ENCODE data around the gene RNASEH2A.
A peak's percentile ranks its signal among the peaks of the same experiment; 100 is the strongest.
"Not testable (repeated sequence)": the region's sequence is repeated elsewhere in the genome, so short reads cannot be mapped to it uniquely, and the experiment has no call there.

RNASEH2A gene

DNA sequence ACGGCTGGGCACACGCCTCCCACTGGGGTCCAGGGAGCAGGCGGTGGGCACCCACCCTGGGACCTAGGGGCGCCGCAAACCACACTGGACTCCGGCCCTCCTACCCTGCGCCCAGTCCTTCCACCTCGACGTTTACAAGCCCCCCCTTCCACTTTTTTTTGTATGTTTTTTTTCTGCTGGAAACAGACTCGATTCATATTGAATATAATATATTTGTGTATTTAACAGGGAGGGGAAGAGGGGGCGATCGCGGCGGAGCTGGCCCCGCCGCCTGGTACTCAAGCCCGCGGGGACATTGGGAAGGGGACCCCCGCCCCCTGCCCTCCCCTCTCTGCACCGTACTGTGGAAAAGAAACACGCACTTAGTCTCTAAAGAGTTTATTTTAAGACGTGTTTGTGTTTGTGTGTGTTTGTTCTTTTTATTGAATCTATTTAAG is 13.5 kb upstream of the RNASEH2A start:
- Histone ChIP-seq H3K4me3 (ENCODE audit: low read length) (peak overlapping the region; percentile 47), H3K27me3 (ENCODE audit: insufficient read depth, low read length) (no peaks in the 10 kb centered on the region), H3K36me3 (ENCODE audit: insufficient read depth, low read length) (no peaks in the 10 kb centered on the region), H2AFZ (ENCODE audit: low read depth, low read length) (no peak overlapping the region), H3K4me1 (ENCODE audit: insufficient read depth, low read length) (peaks cover 42% of the 10 kb centered on the region), H3K9me3 (ENCODE audit: low read length) (no peaks in the 10 kb centered on the region)

DNA sequence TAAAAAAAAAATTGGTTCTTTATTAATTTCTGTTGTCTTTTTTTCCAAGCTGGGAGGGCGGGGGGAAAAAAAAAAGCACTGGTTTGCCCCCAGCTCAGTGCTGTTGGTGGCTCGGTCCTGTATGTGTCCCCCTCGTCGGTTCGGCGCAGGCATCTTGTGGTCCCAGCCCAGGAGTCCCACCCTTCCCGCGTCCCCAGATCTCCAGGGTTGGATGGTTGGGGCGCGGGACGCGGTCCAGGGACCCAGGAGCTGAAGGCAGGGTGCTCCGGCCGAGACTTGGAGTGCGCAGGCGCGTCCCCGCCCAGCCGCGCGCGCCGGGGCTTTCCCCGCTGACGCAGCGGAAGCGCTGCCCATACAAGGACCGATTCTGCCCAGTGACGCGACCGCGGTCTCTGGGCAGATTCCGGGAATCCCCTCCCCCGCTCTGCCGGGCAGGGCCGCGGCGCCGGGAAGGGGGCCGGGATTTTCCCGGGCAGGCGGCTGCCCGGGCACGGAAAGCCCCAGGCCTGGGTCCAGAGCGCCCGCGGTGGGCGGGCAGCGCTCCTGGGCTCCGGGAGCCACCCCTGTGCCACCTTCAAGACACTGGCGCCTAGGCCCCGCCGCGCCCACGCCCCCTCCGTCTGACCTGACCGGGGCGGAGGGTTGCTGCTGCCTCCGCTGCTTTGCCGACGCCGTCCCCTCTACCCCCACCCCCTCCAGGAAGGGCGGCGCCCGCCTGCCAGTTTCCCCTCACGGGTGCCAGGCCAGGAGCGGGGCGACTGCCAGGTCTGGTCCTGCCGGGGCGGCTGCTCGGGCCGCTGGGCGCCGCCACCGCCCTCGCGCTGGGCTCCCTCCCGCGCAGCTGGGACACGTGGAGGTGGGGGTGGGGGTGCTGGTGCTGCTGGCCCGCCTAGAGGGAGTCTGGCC is 12.8 kb upstream of the RNASEH2A start:
- H3K9me3 ChIP-seq (ENCODE audit: low read length), result no peaks in the 10 kb centered on the region
- no peak overlapping the region for H2AFZ ChIP-seq (ENCODE audit: low read depth, low read length)
- H3K4me3 ChIP-seq (ENCODE audit: low read length), result peak overlapping the region; percentile 47
- peaks cover under 1% of the 10 kb centered on the region for H3K36me3 ChIP-seq (ENCODE audit: insufficient read depth, low read length)
- H3K4me1 ChIP-seq (ENCODE audit: insufficient read depth, low read length), result peaks cover 38% of the 10 kb centered on the region
- no peaks in the 10 kb centered on the region for H3K27me3 ChIP-seq (ENCODE audit: insufficient read depth, low read length)

DNA sequence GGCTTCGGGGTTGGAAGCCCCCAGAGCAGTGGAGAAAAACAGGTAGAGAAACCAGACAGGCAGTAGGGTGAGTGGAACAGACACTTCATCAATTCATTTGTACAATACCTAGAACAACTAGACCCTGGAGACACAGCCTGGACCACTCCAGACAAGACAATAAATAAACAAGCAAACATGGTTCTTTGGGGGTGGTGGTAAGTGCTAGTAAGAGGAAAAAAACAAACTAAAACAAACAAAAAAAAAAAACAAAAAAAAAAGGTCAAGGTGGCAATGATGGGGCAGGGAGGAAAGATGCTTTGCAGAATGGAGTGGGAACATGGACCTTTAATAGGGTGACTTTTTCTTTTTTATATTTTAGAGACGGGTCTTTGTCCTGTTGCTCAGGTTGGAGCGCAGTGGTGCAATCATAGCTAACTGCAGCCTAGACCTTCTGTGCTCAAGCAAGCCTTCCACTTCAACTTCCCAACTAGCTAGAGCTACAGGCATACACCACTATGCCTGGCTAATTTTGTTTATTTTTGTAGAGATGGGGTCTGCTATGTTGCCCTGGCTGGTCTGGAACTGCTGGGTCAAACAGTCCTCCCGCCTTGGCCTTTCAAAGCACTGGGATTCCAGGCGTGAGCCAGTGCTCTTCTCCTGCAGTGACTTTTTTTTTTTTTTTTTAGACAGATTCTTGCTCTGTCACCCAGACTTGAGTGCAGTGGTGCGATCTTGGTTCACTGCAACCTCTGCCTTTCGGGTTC is 12.0 kb upstream of the RNASEH2A start:
- Histone ChIP-seq H3K4me1 (ENCODE audit: insufficient read depth, low read length) (peaks cover 29% of the 10 kb centered on the region), H3K9me3 (ENCODE audit: low read length) (no peaks in the 10 kb centered on the region), H3K36me3 (ENCODE audit: insufficient read depth, low read length) (peaks cover 5% of the 10 kb centered on the region), H2AFZ (ENCODE audit: low read depth, low read length) (no peak overlapping the region), H3K27me3 (ENCODE audit: insufficient read depth, low read length) (no peaks in the 10 kb centered on the region), H3K4me3 (ENCODE audit: low read length) (peak overlapping the region; percentile 47)

DNA sequence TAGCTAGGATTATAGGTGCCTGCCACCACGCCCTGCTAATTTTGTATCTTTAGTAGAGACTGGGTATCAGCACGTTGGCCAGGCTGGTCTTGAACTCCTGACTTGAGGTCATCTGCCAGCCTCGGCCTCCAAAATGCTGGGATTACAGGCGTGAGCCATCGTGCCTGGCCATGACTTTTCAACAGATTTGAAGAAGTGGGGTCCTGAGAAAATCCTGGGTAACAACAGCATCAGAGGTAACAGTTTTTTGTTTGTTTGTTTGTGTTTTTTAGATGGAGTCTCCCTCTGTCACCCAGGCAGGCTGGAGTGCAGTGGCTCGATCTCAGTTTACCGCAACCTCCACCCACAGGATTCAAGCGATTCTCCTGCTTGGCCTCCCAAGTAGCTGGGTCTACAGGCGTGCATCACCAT is 11.4 kb upstream of the RNASEH2A start:
- Histone ChIP-seq H2AFZ (ENCODE audit: low read depth, low read length) (no peak overlapping the region), H3K9me3 (ENCODE audit: low read length) (no peaks in the 10 kb centered on the region), H3K4me1 (ENCODE audit: insufficient read depth, low read length) (peaks cover 30% of the 10 kb centered on the region), H3K27me3 (ENCODE audit: insufficient read depth, low read length) (no peaks in the 10 kb centered on the region), H3K4me3 (ENCODE audit: low read length) (no peak overlapping the region), H3K36me3 (ENCODE audit: insufficient read depth, low read length) (peaks cover 11% of the 10 kb centered on the region)

DNA sequence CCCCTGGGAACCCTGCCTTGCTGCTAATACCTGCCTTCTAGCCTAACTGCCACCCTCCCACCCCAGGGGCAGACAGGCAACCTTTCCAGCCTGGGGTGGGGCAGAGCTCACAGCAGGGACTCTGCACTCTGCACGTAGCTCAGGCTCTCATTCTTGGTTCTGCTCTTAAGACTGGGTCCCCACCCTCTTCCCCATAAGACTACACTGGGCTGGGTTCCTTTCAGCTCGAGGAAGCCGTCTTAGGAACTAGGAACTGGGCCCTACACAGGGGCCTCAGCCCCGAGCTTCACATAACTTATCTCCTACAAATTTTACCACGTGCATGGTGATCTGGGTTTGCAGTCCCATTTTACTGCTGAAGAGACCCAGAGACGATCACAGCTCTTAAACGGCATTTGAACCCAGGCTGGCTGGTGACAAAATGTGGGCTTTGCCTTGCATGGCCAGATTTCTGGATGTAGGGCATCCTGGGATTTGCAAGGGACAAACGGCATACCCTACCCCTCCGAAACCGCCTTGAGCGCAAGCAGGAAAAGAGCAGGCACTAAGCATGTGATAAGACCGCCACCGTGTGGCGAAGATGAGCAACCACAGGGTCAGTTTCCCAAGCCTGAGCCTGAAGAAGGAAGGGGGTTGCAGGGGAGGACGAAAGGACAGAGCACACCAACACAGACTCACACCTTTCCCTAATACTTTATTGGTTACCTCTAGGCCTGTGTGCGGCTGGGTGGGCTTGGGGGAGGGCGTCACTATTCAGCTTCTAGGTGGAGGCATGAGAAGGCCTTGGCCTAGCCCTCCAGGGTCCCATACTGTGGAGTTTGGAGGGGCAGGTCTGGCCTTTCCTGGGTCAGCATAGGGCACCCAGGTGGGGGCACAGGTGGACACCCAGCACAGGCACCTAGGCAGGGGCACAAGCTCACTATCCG is 10.0 kb upstream of the RNASEH2A start:
- no peak overlapping the region for H2AFZ ChIP-seq (ENCODE audit: low read depth, low read length)
- H3K9me3 ChIP-seq (ENCODE audit: low read length), result no peaks in the 10 kb centered on the region
- H3K4me1 ChIP-seq (ENCODE audit: insufficient read depth, low read length), result peaks cover 31% of the 10 kb centered on the region
- no peak overlapping the region for H3K4me3 ChIP-seq (ENCODE audit: low read length)
- no peaks in the 10 kb centered on the region for H3K27me3 ChIP-seq (ENCODE audit: insufficient read depth, low read length)
- peaks cover 19% of the 10 kb centered on the region for H3K36me3 ChIP-seq (ENCODE audit: insufficient read depth, low read length)

DNA sequence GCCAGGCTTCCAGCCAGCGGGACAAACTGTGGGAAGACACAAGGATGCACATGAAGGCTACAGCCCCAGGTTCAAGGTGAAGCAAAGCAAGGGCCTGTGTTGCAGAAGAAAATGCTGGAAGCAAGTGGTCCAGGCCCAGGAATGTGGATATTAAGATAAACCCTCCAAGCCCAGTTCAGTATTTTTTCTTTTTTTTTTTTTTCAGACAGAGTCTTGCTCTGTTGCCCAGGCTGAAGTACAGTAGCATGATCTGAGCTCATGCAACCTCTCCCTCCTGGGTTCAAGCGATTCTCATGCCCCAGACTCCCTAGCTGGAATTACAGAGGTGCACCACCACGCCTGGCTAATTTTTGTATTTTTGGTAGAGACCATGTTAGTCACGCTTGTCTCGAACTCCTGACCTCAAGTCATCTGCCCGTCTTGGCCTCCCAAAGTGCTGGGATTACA is 9.2 kb upstream of the RNASEH2A start:
- Histone ChIP-seq H3K9me3 (ENCODE audit: low read length) (no peaks in the 10 kb centered on the region), H3K4me1 (ENCODE audit: insufficient read depth, low read length) (peaks cover 32% of the 10 kb centered on the region), H3K4me3 (ENCODE audit: low read length) (no peak overlapping the region), H3K27me3 (ENCODE audit: insufficient read depth, low read length) (no peaks in the 10 kb centered on the region), H3K36me3 (ENCODE audit: insufficient read depth, low read length) (peaks cover 19% of the 10 kb centered on the region), H2AFZ (ENCODE audit: low read depth, low read length) (no peak overlapping the region)

DNA sequence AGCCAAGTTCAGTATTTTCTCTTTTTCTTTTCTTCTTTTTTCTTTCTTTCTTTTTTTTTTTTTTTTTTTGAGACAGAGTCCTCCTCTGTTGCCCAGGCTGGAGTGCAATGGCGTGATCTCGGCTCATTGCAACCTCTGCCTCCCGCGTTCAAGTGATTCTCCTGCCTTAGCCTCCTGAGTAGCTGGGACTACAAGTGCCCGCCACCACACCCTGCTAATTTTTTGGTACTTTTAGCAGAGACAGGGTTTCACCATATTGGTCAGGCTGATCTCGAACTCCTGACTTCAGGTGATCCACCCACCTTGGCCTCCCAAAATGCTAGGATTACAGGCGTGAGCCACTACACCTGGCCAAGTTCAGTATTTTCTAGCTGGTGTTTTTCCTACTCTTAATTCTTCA is 8.8 kb upstream of the RNASEH2A start:
- not testable (repeated sequence) for H3K4me3 ChIP-seq (ENCODE audit: low read length); H2AFZ ChIP-seq (ENCODE audit: low read depth, low read length); H3K9me3 ChIP-seq (ENCODE audit: low read length); H3K27me3 ChIP-seq (ENCODE audit: insufficient read depth, low read length)
- H3K36me3 ChIP-seq (ENCODE audit: insufficient read depth, low read length), result peaks cover 19% of the 10 kb centered on the region
- peaks cover 36% of the 10 kb centered on the region for H3K4me1 ChIP-seq (ENCODE audit: insufficient read depth, low read length)

DNA sequence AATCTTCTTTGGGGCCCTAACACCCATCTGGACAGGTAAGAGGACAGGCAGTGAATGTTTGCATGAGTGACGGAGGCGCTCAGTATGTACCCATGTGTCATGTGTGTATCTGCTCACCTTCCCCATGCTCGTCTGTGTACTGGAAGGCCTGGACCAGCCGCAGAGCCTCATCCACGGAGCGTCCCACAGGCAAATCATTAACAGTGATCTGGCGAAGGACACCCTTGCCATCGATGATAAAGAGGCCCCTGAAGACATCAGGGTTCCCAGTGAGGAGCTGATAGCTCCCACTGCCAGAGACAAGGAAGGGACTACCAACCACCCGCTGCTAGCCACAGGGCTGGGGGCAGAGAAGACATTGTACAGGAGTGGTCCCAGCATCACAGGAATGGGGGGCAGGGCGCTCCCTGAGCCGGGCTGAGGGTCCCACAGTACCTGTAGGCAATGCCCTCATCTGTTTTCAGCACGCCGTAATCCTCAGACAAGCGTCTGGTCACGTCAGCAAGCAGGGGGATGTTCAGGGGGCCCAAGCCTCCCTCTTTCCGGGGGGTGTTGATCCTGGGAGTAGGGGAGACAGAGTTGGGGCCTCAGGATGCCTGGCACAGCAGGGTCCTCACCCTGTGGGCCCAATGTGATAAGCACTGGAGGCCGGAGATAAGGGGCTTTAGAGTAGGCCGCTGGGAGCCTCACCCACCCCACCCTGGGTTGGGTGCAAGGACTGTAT is 6.5 kb upstream of the RNASEH2A start:
- Histone ChIP-seq H3K27me3 (ENCODE audit: insufficient read depth, low read length) (no peaks in the 10 kb centered on the region), H3K4me3 (ENCODE audit: low read length) (peak overlapping the region; percentile 90), H2AFZ (ENCODE audit: low read depth, low read length) (no peak overlapping the region), H3K4me1 (ENCODE audit: insufficient read depth, low read length) (peaks cover 25% of the 10 kb centered on the region), H3K9me3 (ENCODE audit: low read length) (no peaks in the 10 kb centered on the region), H3K36me3 (ENCODE audit: insufficient read depth, low read length) (peaks cover 19% of the 10 kb centered on the region)

DNA sequence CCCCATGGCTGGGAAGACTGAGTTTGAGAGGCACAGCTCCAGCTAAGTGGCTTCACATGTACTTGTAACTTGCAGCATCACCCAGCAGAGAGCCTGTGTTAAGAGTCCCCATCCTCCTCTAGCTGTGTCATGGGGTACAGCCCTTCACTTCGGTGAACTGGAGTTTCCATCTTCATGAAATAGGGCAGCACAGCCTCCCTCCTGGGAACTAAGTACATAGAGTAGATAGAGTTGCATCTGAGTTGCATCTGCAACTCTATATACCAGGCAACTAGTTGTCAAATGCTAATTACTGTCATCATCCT is 6.0 kb upstream of the RNASEH2A start:
- H3K4me3 ChIP-seq (ENCODE audit: low read length), result peak overlapping the region; percentile 90
- no peak overlapping the region for H2AFZ ChIP-seq (ENCODE audit: low read depth, low read length)
- peaks cover 19% of the 10 kb centered on the region for H3K36me3 ChIP-seq (ENCODE audit: insufficient read depth, low read length)
- no peaks in the 10 kb centered on the region for H3K9me3 ChIP-seq (ENCODE audit: low read length)
- H3K27me3 ChIP-seq (ENCODE audit: insufficient read depth, low read length), result no peaks in the 10 kb centered on the region
- H3K4me1 ChIP-seq (ENCODE audit: insufficient read depth, low read length), result peaks cover 25% of the 10 kb centered on the region

DNA sequence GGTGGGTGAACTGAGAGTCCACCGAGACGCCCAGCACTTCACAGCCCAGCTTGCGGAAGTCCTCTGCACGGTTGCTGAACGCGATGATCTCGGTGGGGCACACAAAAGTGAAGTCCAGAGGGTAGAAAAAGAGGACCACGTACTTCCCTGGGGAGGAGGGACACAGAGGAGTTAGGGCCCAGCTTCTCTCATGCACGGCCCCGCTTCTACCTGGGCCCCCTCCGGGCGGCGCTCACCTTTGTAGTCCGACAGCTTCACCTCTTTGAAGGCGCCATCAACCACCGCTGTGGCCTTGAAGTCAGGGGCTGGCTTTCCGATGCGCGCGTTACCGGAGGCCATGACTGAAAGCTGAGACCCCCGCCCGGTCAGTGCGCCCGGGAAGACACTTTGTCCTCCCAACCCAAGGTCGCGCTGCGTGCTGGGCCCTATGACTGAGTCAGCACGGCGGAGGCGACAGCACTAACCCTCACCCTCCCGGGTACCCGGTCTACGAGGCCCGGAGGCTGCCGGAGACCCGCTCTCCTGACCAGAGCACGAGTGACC is 5.4 kb upstream of the RNASEH2A start:
- Histone ChIP-seq H3K9me3 (ENCODE audit: low read length) (no peaks in the 10 kb centered on the region), H3K4me3 (ENCODE audit: low read length) (peak overlapping the region; percentile 90), H3K4me1 (ENCODE audit: insufficient read depth, low read length) (peaks cover 26% of the 10 kb centered on the region), H3K27me3 (ENCODE audit: insufficient read depth, low read length) (no peaks in the 10 kb centered on the region), H3K36me3 (ENCODE audit: insufficient read depth, low read length) (peaks cover 19% of the 10 kb centered on the region), H2AFZ (ENCODE audit: low read depth, low read length) (peak overlapping the region; percentile 77)

DNA sequence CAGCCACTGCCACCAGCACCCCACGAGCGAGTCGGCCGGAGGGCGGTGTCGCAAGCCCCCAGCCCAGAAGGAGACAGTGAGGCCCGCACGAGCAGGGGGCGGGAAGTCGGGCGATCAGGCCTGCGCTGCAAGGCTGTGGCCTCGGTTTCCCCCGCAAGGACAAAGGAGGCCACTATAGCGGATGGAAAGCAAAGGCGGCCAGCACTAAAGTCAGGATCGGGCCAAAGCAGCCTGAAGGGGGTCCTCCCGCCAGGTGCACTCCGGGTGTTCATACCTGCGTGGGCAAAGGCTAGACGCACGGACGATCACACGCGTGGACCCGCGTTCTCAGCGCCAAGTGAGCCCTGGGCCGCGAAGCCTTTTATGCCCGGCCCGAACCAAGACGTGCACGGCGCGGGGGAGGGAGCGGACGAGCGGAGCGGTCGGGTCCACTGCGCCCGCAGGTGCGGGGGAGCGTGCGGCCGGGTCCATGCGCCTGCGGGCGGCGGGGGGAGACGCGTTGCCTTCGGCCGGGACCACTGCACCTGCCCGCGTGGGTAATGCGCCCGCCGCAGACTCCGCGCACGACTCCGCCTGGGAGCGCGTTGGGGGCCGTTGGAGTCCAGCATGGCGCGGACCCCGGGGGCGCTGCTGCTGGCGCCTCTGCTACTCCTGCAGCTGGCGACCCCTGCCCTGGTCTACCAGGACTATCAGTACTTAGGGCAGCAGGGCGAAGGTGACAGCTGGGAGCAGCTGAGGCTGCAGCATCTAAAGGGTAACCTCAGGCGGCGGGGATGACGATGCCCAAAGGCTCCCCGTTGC is 4.7 kb upstream of the RNASEH2A start, which contains the start of the genes PRDX2 and THSD8:
Gene PRDX2, minus strand, starts transcription at position 335 of the 801 bp plus-strand sequence. CDS start 539 bp downstream, outside the sequence.
Gene THSD8, plus strand, starts transcription at position 604 of the 801 bp plus-strand sequence. Its CDS starts 3 bp downstream, at position 607.
- H2AFZ ChIP-seq (ENCODE audit: low read depth, low read length), result peak within 1 kb of the TSS; percentile 77
- peak within 1 kb of the TSS; percentile 90 for H3K4me3 ChIP-seq (ENCODE audit: low read length)
- peaks cover 23% of the 10 kb centered on the region for H3K4me1 ChIP-seq (ENCODE audit: insufficient read depth, low read length)
- no peaks in the 10 kb centered on the region for H3K9me3 ChIP-seq (ENCODE audit: low read length)
- no peaks in the 10 kb centered on the region for H3K27me3 ChIP-seq (ENCODE audit: insufficient read depth, low read length)
- H3K36me3 ChIP-seq (ENCODE audit: insufficient read depth, low read length), result peaks cover 19% of the 10 kb centered on the region

Data from neuron (in vitro differentiated cells).